ENCODE results near the gene PAGE4. TPM values are rescaled to one million over a fixed set of nuclear protein-coding genes. Genes with fewer than 3 reads are reported as not detected.

Gene PAGE4, protein sequence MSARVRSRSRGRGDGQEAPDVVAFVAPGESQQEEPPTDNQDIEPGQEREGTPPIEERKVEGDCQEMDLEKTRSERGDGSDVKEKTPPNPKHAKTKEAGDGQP
- not detected for total RNA-seq (2013)
- not detected for polyA plus RNA-seq
- not detected in 2 replicates for polyA minus RNA-seq
- 0 to 0.60 (median 0) reads per million in 11 experiments for total RNA-seq

DNA sequence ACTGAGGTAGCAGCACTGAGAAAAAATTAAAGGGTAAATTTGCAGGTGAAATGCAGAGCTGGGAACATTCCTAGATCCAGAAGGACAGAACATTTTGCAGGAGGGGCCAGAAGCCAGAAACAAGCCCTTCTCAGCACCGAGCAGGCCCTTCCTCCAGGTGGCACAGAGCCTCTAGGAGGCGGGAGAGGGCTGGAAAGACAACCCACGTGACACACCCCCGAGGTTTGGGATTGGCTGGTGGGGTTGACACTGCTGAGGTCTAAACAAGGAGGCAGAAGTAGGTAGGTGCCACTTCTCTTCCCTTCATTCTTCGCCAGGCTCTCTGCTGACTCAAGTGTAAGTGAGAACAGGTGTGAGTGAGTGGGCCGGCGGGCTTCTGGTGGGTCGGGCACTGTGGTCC, at the start of gene PAGE4:
Gene PAGE4, plus strand, starts transcription at position 288 of the 400 bp plus-strand sequence. CDS start 1,126 bp downstream, outside the sequence.
- DNase-seq = no peak
- H3K27me3 Mint-ChIP-seq (ENCODE audit: low read depth in 3 of 3) = peaks cover 2 to 17% (median 3%) of the 10 kb centered on the region in 3 donors
- peak within 1 kb of the TSS in 1 of 7 donors; percentile 38 for H3K27ac Mint-ChIP-seq
- TF ChIP-seq, protein P1, sequence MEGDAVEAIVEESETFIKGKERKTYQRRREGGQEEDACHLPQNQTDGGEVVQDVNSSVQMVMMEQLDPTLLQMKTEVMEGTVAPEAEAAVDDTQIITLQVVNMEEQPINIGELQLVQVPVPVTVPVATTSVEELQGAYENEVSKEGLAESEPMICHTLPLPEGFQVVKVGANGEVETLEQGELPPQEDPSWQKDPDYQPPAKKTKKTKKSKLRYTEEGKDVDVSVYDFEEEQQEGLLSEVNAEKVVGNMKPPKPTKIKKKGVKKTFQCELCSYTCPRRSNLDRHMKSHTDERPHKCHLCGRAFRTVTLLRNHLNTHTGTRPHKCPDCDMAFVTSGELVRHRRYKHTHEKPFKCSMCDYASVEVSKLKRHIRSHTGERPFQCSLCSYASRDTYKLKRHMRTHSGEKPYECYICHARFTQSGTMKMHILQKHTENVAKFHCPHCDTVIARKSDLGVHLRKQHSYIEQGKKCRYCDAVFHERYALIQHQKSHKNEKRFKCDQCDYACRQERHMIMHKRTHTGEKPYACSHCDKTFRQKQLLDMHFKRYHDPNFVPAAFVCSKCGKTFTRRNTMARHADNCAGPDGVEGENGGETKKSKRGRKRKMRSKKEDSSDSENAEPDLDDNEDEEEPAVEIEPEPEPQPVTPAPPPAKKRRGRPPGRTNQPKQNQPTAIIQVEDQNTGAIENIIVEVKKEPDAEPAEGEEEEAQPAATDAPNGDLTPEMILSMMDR (IDR thresholded peaks at IDR 0.05) = no peak
- Histone ChIP-seq H3K9me3 (replicated peaks in 1 of 2; ENCODE audit: control insufficient read depth in 1 of 2, insufficient read depth in 1 of 2, low read length in 2 of 2) (no peaks in the 10 kb centered on the region), H3K36me3 (replicated peaks in 1 of 2; ENCODE audit: control insufficient read depth in 1 of 2, insufficient read depth in 2 of 2, low read length in 2 of 2) (no peaks in the 10 kb centered on the region), H3K9ac (ENCODE audit: insufficient read depth, low read length, poor library complexity, severe bottlenecking) (no peak within 1 kb of the TSS), H4K20me1 (ENCODE audit: insufficient read depth, low read length) (no peaks in the 10 kb centered on the region), H3K4me3 (replicated peaks in 1 of 3; ENCODE audit: low read depth in 2 of 3, low read length in 3 of 3) (no peak within 1 kb of the TSS), H2AFZ (ENCODE audit: insufficient read depth, low read depth, low read length, poor library complexity, severe bottlenecking) (no peak within 1 kb of the TSS), H3K4me1 (ENCODE audit: control insufficient read depth in 1 of 2, insufficient read depth in 2 of 2, low read length in 2 of 2) (no peaks in the 10 kb centered on the region), H3K27ac (ENCODE audit: low read depth in 1 of 2, low read length in 2 of 2) (no peak within 1 kb of the TSS), H3K27me3 (ENCODE audit: control insufficient read depth in 2 of 2, insufficient read depth in 2 of 2, low read length in 2 of 2) (peaks cover 0 to 2% of the 10 kb centered on the region in 2 donors), H3K79me2 (ENCODE audit: insufficient read depth, low read length) (no peaks in the 10 kb centered on the region), H3K4me2 (replicated peaks; ENCODE audit: extremely low read depth, low read length, poor library complexity, severe bottlenecking) (no peak within 1 kb of the TSS)
- no CpG with 5 or more reads among the region's 8 CpGs for WGBS (ENCODE audit: insufficient coverage)
- H3K4me1 Mint-ChIP-seq = no peaks in the 10 kb centered on the region
- H3K4me3 Mint-ChIP-seq = no peak within 1 kb of the TSS
- peaks cover 0 to 1% (median 0%) of the 10 kb centered on the region in 7 donors for H3K9me3 Mint-ChIP-seq
- intact Hi-C loops (cut with micrococcal nuclease) = no loop called here
- no peaks in the 10 kb centered on the region for H3K36me3 Mint-ChIP-seq

DNA sequence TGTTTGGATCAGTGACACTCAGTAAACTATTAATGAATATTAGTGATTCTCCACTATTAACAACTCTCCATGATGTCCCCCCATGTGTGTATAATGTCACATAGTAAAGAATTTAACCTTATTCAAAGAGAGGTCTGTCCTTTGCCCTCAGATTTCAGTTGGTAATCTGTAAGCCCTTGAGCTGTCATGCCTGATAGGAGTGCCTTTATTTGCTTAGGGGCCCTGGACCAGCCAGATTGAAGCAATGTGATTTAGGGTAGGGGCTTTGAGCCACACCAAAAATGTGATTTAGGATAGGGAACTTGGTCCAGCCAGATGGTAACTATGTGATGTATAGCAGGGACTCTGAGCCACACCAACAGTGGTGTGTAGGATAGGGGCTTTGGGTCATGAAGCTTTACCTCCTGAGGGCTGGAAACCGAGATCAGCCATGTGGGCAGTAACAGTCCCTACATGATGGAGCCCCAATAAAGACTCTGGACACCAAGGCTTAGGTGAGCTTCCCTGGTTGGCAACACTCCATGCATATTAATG, 44.3 kb upstream of the PAGE4 start:
- no peaks in the 10 kb centered on the region for H3K4me1 ChIP-seq (ENCODE audit: control insufficient read depth in 1 of 2, insufficient read depth in 2 of 2, low read length in 2 of 2)
- H3K27me3 ChIP-seq (ENCODE audit: control insufficient read depth in 2 of 2, insufficient read depth in 2 of 2, low read length in 2 of 2) = no peaks in the 10 kb centered on the region
- H3K36me3 Mint-ChIP-seq = no peaks in the 10 kb centered on the region
- peaks cover 0 to 5% (median 0%) of the 10 kb centered on the region in 7 donors for H3K9me3 Mint-ChIP-seq
- H3K79me2 ChIP-seq (ENCODE audit: insufficient read depth, low read length) = no peaks in the 10 kb centered on the region
- H3K4me3 Mint-ChIP-seq = no peak overlapping the region
- no peak overlapping the region for H3K4me3 ChIP-seq (replicated peaks in 1 of 3; ENCODE audit: low read depth in 2 of 3, low read length in 3 of 3)
- intact Hi-C loops (cut with micrococcal nuclease) = no loop called here
- H3K4me1 Mint-ChIP-seq = no peaks in the 10 kb centered on the region
- no peaks in the 10 kb centered on the region for H3K36me3 ChIP-seq (replicated peaks in 1 of 2; ENCODE audit: control insufficient read depth in 1 of 2, insufficient read depth in 2 of 2, low read length in 2 of 2)
- H3K9ac ChIP-seq (ENCODE audit: insufficient read depth, low read length, poor library complexity, severe bottlenecking) = no peak overlapping the region
- peaks cover 2 to 5% (median 4%) of the 10 kb centered on the region in 3 donors for H3K27me3 Mint-ChIP-seq (ENCODE audit: low read depth in 3 of 3)
- no CpG with 5 or more reads among the region's 1 CpG for WGBS (ENCODE audit: insufficient coverage)
- H4K20me1 ChIP-seq (ENCODE audit: insufficient read depth, low read length) = no peaks in the 10 kb centered on the region
- H3K9me3 ChIP-seq (replicated peaks in 1 of 2; ENCODE audit: control insufficient read depth in 1 of 2, insufficient read depth in 1 of 2, low read length in 2 of 2) = no peaks in the 10 kb centered on the region
- H3K27ac ChIP-seq (ENCODE audit: low read depth in 1 of 2, low read length in 2 of 2) = no peak overlapping the region
- no peak overlapping the region for H3K4me2 ChIP-seq (replicated peaks; ENCODE audit: extremely low read depth, low read length, poor library complexity, severe bottlenecking)
- no peak overlapping the region for H3K27ac Mint-ChIP-seq
- TF ChIP-seq, protein P1 (IDR thresholded peaks at IDR 0.05) = no peak
- H2AFZ ChIP-seq (ENCODE audit: insufficient read depth, low read depth, low read length, poor library complexity, severe bottlenecking) = no peak overlapping the region
- DNase-seq = no peak
